DMS153 treated with DMSO at 0.1 percent for 48 hours (cell line): ENCODE data around the gene GABRG3.

Experiments used
- DNase-seq: peaks from one replicate; lab custom pipeline; 2025; ENCODE audit not compliant: unreplicated experiment; lab: John Stamatoyannopoulos, UW

Gene GABRG3

GRCh38 chr15:27061739-27062138 is 90.8 kb downstream of the GABRG3 start:
- no peak for DNase-seq

- DNase-seq: no peak
These were observed 92.0 kb downstream of the GABRG3 start for GRCh38 chr15:27062951-27063350.

DNA sequence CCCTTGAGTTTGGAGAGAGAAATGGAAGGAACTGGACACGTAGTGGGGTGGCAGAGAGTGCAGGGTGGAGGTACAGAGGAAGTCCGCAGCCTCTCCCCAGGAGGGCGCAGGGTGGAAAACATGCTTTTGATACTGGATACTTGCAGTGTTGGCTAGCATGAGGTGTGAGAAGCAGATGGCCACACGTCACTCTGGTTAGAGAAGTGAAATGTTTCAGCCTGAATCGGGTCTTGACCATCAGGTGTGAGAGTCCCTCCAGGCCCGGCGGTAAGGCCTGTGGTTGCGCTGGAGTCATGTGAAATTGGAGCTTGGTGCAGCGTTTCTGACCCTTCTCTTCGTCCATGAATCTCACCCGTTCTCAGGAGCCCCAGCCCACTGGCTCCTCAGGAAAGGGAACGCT is 93.1 kb downstream of the GABRG3 start:
- DNase-seq: no peak

DNA sequence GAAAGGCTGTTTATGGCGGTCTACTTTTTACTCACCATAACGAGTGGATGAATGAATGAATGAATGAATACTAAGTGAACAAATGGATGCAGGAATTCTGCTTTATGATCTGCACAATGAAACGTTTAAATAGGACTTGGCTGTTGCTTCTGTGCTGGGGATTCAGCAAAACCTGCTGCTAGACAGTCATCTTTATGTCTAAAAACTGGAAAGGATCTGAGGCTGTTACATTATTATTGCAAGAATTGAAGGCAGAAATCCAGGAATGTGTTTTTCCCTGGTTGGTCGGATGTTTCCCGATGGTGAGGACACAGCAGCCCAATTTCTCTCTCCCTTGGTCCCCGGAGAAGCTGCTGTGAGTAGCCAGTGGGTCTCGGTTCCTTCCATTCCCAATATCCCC is 94.2 kb downstream of the GABRG3 start:
- no peak for DNase-seq

GRCh38 chr15:27065785-27066184 is 94.8 kb downstream of the GABRG3 start:
- DNase-seq: no peak

- DNase-seq: no peak
These were observed 95.5 kb downstream of the GABRG3 start for GRCh38 chr15:27066446-27066845.

- no peak for DNase-seq
These were observed 96.2 kb downstream of the GABRG3 start for GRCh38 chr15:27067175-27067574.

GRCh38 chr15:27070841-27071240 is 99.9 kb downstream of the GABRG3 start:
- no peak for DNase-seq

- DNase-seq: no peak
These were observed 103.2 kb downstream of the GABRG3 start for GRCh38 chr15:27074179-27074578.

DNA sequence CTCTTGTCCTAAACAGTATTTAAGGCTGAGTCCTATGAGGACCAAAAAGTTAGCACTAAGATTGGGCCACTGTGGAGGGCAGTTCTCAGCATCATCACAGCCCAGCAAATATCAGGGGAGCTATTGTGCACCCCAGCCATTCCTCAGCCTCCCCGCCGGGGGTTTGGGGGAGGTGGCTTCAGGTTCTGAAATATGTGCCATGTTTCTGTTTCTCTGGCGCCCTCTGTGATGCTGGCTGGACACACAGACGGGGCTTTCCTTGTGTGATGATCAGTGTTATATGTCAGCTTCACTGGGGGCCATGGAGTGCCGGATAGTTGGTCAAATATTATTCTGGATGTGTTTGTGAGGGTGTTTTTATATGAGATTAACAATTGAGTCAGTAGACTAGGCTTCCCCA is 106.8 kb downstream of the GABRG3 start:
- DNase-seq: no peak

DNA sequence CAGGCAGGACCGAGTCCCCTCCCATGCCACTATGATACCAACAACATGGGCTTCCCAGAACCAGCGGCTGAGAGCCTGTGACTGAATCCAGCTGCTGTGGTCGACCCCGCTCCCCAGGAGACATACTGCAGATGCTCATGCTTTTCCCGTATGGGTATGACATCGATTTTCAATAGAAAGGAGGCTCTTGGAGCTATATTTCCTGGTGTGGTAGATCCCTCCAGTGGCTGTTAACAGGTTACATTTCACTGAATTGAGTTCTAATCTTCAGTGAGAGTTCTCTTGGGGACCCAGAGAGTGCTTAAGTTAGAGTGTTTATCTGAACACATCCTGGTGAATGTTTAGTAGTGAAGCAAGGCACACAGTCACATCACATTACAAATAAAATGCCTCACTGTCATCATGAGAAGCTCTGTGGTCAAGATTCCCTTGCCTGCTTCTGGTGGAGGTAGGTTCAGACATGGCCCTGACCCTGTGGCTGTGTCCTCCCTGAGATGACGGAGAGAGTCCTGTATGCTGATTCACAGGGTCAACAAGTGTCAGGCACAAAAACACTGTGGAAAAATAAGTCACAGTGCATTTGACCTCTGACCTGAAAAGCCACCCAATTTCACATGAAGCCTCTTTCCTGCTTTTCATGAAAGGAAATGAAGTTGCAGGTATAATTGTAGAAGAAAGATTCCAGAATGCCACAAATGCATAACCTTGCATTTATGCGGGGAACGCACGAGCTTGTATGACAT is 110.9 kb downstream of the GABRG3 start:
- no peak for DNase-seq

GRCh38 chr15:27082526-27082925 is 111.5 kb downstream of the GABRG3 start:
- DNase-seq: no peak

GRCh38 chr15:27084844-27085243 is 113.9 kb downstream of the GABRG3 start:
- DNase-seq: no peak

GRCh38 chr15:27086149-27086548 is 115.2 kb downstream of the GABRG3 start:
- DNase-seq: no peak

- no peak for DNase-seq
These were observed 115.8 kb downstream of the GABRG3 start for GRCh38 chr15:27086805-27087204.

- DNase-seq: no peak
These were observed 116.9 kb downstream of the GABRG3 start for GRCh38 chr15:27087651-27088583.

- no peak for DNase-seq
These were observed 117.7 kb downstream of the GABRG3 start for GRCh38 chr15:27088584-27089232.

GRCh38 chr15:27089233-27089586 is 118.2 kb downstream of the GABRG3 start:
- no peak for DNase-seq

GRCh38 chr15:27089676-27090075 is 118.7 kb downstream of the GABRG3 start:
- no peak for DNase-seq

GRCh38 chr15:27091270-27091940 is 120.4 kb downstream of the GABRG3 start:
- DNase-seq: no peak

DNA sequence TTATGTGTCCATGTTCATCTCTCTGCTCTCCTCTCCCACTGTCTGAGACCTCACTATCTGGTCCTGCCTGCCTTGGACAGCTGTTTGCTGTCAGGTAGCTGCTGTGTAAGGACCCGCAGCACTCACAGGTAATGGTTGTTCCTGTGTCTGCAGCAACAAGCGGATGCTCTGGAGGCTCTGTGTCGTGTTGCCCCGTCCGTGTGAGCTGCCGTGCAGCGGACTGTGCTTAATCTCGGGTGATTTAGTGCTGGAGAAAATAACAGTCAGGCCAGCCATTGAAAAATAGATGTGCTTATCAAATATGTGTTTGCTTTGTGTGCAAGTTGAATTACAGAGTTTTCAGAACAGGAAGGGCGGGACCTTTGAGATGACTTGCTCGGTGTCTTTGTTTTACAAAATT is 121.4 kb downstream of the GABRG3 start:
- no peak for DNase-seq
